ENCODE results near the gene GCC2.

GCC2 gene

GRCh38 chr2:108538000-108538625 is 89.1 kb downstream of the GCC2 start:
- no peak overlapping the region for H3K4me2 ChIP-seq (ENCODE audit: low read length)

GRCh38 chr2:108541451-108541850 is 92.4 kb downstream of the GCC2 start:
- H3K4me1 ChIP-seq (ENCODE audit: low read length) = peaks cover under 1% of the 10 kb centered on the region
- H3K79me2 ChIP-seq (ENCODE audit: low read length) = peaks cover 87% of the 10 kb centered on the region
- peaks cover 45% of the 10 kb centered on the region for H3K36me3 ChIP-seq (replicated peaks; ENCODE audit: low read depth, low read length)
- no peaks in the 10 kb centered on the region for H3K9me3 ChIP-seq (ENCODE audit: insufficient read depth, low read length)
- TF ChIP-seq EZH2phosphoT487 (IDR thresholded peaks at IDR 0.05; ENCODE audit: low read depth) (no peak), CTCF (IDR thresholded peaks at IDR 0.05; ENCODE audit: low read depth, low read length) (no peak)
- H3K4me2 ChIP-seq (ENCODE audit: low read length) = no peak overlapping the region
- H3K4me3 ChIP-seq (ENCODE audit: low read length) = no peak overlapping the region
- peaks cover 56% of the 10 kb centered on the region for H4K20me1 ChIP-seq (ENCODE audit: insufficient read depth, low read length)
- H3K9ac ChIP-seq (ENCODE audit: low read length) = no peak overlapping the region
- H2AFZ ChIP-seq (ENCODE audit: low read depth, low read length) = no peak overlapping the region
- no peak overlapping the region for H3K27ac ChIP-seq (ENCODE audit: low read length)
- H3K27me3 ChIP-seq (ENCODE audit: low read depth, low read length) = no peaks in the 10 kb centered on the region

More at GRCh38 chr2:108538000-108538625, 89.1 kb downstream of the GCC2 start:
- H3K27ac ChIP-seq (ENCODE audit: low read length) = no peak overlapping the region
- H3K79me2 ChIP-seq (ENCODE audit: low read length) = peaks cover 85% of the 10 kb centered on the region
- no peaks in the 10 kb centered on the region for H3K27me3 ChIP-seq (ENCODE audit: low read depth, low read length)
- peaks cover 59% of the 10 kb centered on the region for H4K20me1 ChIP-seq (ENCODE audit: insufficient read depth, low read length)
- TF ChIP-seq EZH2phosphoT487 (IDR thresholded peaks at IDR 0.05; ENCODE audit: low read depth) = no peak
- TF ChIP-seq CTCF (IDR thresholded peaks at IDR 0.05; ENCODE audit: low read depth, low read length) = no peak
- peaks cover 12% of the 10 kb centered on the region for H3K4me1 ChIP-seq (ENCODE audit: low read length)
- no peak overlapping the region for H2AFZ ChIP-seq (ENCODE audit: low read depth, low read length)
- no peak overlapping the region for H3K4me3 ChIP-seq (ENCODE audit: low read length)
- H3K9ac ChIP-seq (ENCODE audit: low read length) = no peak overlapping the region
- no peaks in the 10 kb centered on the region for H3K9me3 ChIP-seq (ENCODE audit: insufficient read depth, low read length)
- peaks cover 38% of the 10 kb centered on the region for H3K36me3 ChIP-seq (replicated peaks; ENCODE audit: low read depth, low read length)

- peaks cover 41% of the 10 kb centered on the region for H3K36me3 ChIP-seq (replicated peaks; ENCODE audit: low read depth, low read length)
Observed at GRCh38 chr2:108542071-108542470, 93.1 kb downstream of the GCC2 start.

GRCh38 chr2:108547606-108548005 is 98.6 kb downstream of the GCC2 start:
- Histone ChIP-seq H3K36me3 (replicated peaks; ENCODE audit: low read depth, low read length) (peaks cover 12% of the 10 kb centered on the region), H3K9me3 (ENCODE audit: insufficient read depth, low read length) (no peaks in the 10 kb centered on the region), H3K79me2 (ENCODE audit: low read length) (peaks cover 67% of the 10 kb centered on the region), H3K27ac (ENCODE audit: low read length) (no peak overlapping the region), H3K4me3 (ENCODE audit: low read length) (no peak overlapping the region), H3K4me2 (ENCODE audit: low read length) (no peak overlapping the region), H3K9ac (ENCODE audit: low read length) (no peak overlapping the region), H4K20me1 (ENCODE audit: insufficient read depth, low read length) (peaks cover 39% of the 10 kb centered on the region), H3K4me1 (ENCODE audit: low read length) (no peaks in the 10 kb centered on the region; the same call in 1 of the 2 replicates), H3K27me3 (ENCODE audit: low read depth, low read length) (no peaks in the 10 kb centered on the region), H2AFZ (ENCODE audit: low read depth, low read length) (no peak overlapping the region)
- TF ChIP-seq EZH2phosphoT487 (IDR thresholded peaks at IDR 0.05; ENCODE audit: low read depth) (no peak), CTCF (IDR thresholded peaks at IDR 0.05; ENCODE audit: low read depth, low read length) (no peak)

More at GRCh38 chr2:108542071-108542470, 93.1 kb downstream of the GCC2 start:
- Histone ChIP-seq H3K4me1 (ENCODE audit: low read length) (no peaks in the 10 kb centered on the region), H3K4me2 (ENCODE audit: low read length) (no peak overlapping the region), H3K27ac (ENCODE audit: low read length) (no peak overlapping the region), H2AFZ (ENCODE audit: low read depth, low read length) (no peak overlapping the region), H3K4me3 (ENCODE audit: low read length) (no peak overlapping the region), H3K79me2 (ENCODE audit: low read length) (peaks cover 85% of the 10 kb centered on the region), H3K27me3 (ENCODE audit: low read depth, low read length) (no peaks in the 10 kb centered on the region), H3K9ac (ENCODE audit: low read length) (no peak overlapping the region), H4K20me1 (ENCODE audit: insufficient read depth, low read length) (peaks cover 55% of the 10 kb centered on the region), H3K9me3 (ENCODE audit: insufficient read depth, low read length) (no peaks in the 10 kb centered on the region)
- no peak for TF ChIP-seq EZH2phosphoT487 (IDR thresholded peaks at IDR 0.05; ENCODE audit: low read depth)
- no peak for TF ChIP-seq CTCF (IDR thresholded peaks at IDR 0.05; ENCODE audit: low read depth, low read length)

All from OCI-LY3 (cell line).